PFSK-1 (cell line): ENCODE results near the gene PLB1.

Experiments
- FOXP2 ChIP-seq: optimal IDR thresholded peaks from 2 replicates; pipeline ENCODE3; 2011; ENCODE audit warnings: borderline replicate concordance, control low read depth, inconsistent platforms; ENCODE audit not compliant: insufficient read depth; ENCODE audit errors: extremely low read length, extremely low read depth
- POLR2AphosphoS5 ChIP-seq: IDR thresholded peaks from 2 replicates; pipeline ENCODE4 v1.6.1; 2012; ENCODE audit warnings: low read depth, mild to moderate bottlenecking, control low read depth, low read length, moderate library complexity
- REST ChIP-seq, 2 experiments: IDR thresholded peaks; 2 replicates each; pipeline versions ENCODE4 v1.6.1 to v1.8.0; 2011 to 2012; ENCODE audit warnings: low read depth in 2 of 2, low read length in 2 of 2, control low read depth in 1 of 2, inconsistent platforms in 1 of 2, mild to moderate bottlenecking in 1 of 2, moderate library complexity in 1 of 2; ENCODE audit not compliant: insufficient read depth in 1 of 2
- SIN3A ChIP-seq: IDR thresholded peaks from 2 replicates; pipeline ENCODE4 v1.6.1; 2012; ENCODE audit warnings: mild to moderate bottlenecking, low read length, moderate library complexity, borderline replicate concordance; ENCODE audit not compliant: insufficient read depth
- TAF1 ChIP-seq: IDR thresholded peaks from 2 replicates; pipeline ENCODE4 v1.6.1; 2012; ENCODE audit warnings: low read length, control low read depth, borderline replicate concordance; ENCODE audit not compliant: insufficient read depth

The PLB1 gene

GRCh38 chr2:28666496-28667184 lies 170.8 kb downstream of the PLB1 start:
- no peak for TF ChIP-seq SIN3A
- no peak for TF ChIP-seq REST (IDR thresholded peaks at IDR 0.05; ENCODE audit: insufficient read depth in 1 of 2, low read depth in 2 of 2, low read length in 2 of 2)
- TF ChIP-seq FOXP2: no peak
- no peak for TF ChIP-seq TAF1
- TF ChIP-seq POLR2AphosphoS5: no peak

DNA sequence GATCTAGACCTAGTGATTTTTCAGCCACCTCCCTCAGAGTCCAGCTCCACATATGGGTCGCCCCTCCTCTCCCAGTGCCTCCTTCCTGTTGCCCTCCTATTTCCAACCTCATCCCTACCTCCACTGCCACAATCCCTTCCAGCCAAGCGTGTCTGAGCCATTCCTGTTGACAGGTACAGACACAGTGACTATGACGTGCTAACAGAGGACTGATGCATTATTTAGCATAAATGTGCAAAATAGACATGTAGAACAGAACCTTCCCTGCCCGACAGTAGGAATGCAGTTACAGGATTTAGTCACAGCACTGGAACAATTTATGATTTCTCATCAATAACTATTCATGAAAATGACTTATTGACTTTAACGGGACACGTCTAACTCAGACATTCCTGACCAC lies 171.4 kb downstream of the PLB1 start:
- TF ChIP-seq REST (IDR thresholded peaks at IDR 0.05; ENCODE audit: insufficient read depth in 1 of 2, low read depth in 2 of 2, low read length in 2 of 2) (no peak), FOXP2 (no peak), POLR2AphosphoS5 (no peak)

GRCh38 chr2:28668106-28668814 lies 172.4 kb downstream of the PLB1 start:
- TF ChIP-seq FOXP2 (no peak), SIN3A (no peak), TAF1 (no peak), REST (IDR thresholded peaks at IDR 0.05; ENCODE audit: insufficient read depth in 1 of 2, low read depth in 2 of 2, low read length in 2 of 2) (no peak), POLR2AphosphoS5 (no peak)

DNA sequence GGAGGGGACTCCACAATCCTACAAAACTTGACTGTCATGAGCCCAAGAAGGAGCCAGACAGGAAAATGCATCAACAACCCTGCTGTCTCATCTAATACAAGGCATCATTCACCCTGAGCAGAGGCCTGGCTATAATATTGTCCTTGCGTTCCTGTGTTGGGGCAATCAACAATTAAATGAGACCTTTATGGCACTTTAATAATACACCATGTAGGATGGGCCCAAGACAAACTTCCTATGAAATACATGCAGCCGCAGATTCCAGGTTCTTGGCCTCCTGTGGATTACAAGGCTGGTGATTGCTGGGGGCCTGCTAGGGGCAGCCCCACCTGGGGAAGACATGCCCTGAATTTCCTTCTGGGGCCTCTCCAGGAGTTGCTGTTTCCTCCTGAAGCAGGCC lies 173.0 kb downstream of the PLB1 start:
- no peak for TF ChIP-seq REST (IDR thresholded peaks at IDR 0.05; ENCODE audit: insufficient read depth in 1 of 2, low read depth in 2 of 2, low read length in 2 of 2)
- TF ChIP-seq POLR2AphosphoS5: no peak
- TF ChIP-seq SIN3A: no peak
- no peak for TF ChIP-seq TAF1

- TF ChIP-seq FOXP2: no peak
- TF ChIP-seq SIN3A: no peak
- TF ChIP-seq POLR2AphosphoS5: no peak
- TF ChIP-seq REST (IDR thresholded peaks at IDR 0.05; ENCODE audit: insufficient read depth in 1 of 2, low read depth in 2 of 2, low read length in 2 of 2): no peak
- no peak for TF ChIP-seq TAF1
Measured at GRCh38 chr2:28670856-28671255, 175.0 kb downstream of the PLB1 start.
